NCI-H82 treated with DMSO at 0.1 percent for 48 hours (cell line): Measurements from ENCODE around the gene MCC.

Source experiments
- DNase-seq: peaks from one replicate; lab custom pipeline; 2025; ENCODE audit not compliant: unreplicated experiment; lab: John Stamatoyannopoulos, UW

The MCC gene

DNA sequence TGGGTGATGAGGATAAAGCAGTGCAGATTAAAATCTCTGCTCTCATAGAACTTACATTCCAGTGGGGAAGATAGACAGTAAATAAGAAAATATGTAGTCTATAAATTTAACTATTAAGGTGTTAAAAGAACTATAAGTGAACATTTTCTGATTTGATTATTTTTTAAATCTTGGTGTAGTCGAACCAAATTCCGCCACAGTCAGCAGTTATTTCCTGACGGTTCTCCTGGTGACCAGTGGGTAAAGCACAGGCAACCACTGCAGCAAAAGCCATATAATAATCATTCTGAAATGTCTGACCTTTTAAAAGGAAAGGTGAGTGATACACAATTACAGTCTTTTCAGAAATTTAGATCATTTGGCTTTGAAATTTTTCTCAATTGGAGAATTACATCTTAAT, 484.5 kb downstream of the MCC start:
- no peak for DNase-seq

DNA sequence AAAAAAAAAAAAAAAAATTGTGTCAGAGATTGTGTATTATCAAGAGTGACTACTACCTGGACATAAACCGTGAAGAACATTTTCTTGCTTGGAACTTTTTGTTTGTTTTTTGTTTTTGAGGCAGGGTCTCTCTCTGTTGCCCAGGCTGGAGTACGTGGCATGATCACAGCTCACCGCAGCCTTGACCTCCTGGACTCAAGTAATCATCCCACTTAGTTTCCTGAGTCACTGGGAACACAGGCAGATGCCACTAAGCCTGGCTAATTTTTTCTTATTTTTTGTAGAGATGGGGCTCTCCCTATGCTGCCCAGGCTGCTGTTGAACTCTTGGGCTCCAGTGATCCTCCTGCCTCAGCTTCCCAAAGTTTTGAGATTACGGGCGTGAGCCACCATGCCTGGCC, 485.8 kb downstream of the MCC start:
- DNase-seq = no peak

DNA sequence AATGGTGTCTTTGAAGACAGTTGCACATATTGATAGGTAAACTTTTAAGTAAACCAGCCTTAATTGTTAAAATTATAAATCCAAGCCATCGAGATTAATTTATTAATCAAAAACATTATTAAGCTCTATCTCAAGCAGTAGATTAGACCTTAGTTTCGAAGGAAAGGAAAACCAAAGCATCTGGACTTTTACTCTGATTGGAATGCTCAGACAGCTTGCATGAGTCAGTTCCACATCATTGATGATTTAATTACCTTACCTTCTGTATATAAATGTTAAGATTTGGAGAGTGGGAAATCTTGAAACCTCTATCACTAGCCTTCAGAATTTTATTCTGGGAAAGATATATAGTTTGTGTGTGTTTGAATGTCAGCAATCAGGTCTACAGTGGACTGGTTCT, 487.8 kb downstream of the MCC start:
- no peak for DNase-seq

DNA sequence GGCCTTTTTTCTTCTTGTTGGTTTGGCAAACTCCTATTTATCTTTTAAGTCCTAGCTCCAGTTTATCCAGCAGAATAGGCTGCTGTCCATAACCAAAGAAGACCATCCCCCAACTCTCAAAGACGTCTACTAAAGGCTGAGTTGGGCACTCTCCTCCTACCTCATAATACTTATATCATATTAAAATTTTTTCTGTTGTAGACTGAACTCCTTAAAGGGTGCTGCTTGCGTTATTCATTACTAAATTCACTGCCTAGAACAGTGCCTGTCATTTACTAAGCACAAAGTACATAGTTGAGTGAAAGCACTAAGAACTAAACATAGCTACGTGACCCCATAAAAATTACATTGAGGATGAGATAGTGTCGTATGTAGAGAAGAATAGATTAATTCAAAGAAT, 490.0 kb downstream of the MCC start:
- DNase-seq = no peak

DNA sequence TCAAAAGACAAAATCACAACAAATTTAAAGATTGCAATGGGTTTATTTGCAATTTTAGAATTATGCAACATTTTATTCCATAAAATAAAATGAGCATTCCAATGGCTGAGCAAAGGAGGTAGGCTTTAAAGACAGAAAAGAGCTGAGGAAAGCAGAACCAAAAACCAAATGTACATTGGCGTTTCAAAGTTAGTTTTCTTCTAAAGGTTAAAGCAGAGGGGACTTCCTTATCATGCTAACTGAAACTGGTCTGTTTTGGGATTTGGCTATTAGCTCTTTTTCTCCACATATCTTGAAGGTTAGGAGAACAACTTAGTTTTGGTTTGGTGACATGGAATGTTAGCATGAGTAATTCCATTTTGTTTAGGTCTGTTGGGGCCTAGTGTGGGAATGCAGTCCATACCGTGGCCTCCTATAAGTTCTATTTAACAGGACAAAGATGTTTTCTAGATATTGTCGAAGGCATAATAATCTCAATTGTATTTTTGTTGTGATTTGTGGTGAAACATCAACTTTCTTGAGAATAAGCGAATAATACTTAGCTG, 491.4 kb downstream of the MCC start:
- no peak for DNase-seq

DNA sequence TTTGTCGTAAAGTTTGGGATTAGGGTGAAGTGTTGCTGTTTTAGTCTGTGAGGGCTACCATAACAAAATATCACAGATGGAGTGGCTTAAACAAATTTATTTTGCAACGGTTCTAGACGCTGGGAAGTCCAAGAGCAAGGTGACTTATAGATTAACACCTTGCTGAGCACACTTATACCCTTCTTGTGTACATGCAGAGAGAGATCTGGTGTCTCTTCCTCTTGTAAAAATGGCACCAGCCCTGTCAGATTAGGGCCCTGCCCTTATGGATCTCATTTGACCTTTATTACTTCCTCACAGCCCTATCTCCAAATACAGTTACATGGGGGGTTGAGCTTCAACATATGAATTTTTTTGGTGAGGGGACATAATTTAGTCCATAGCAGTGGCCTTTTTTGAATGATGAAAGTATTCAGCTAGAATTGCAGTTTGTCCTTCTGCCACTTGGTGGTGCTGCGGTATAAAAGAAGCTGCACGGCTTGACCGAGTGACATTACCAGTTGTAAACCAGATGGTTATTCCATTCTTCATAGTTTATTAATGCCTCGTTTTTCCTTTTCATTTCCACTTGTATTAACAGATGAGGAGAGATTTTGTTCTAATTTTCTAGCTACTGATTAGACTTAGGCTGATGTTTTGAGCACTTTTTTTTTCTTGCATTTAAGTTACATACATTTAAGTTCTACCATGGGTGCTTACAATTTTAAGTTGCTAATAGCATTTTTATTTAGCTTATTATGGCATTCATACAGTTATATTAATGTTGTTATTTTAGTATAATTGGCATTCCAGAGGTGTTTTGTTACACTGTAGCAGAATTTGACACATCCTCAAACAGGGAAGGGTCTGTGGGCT, 492.3 kb downstream of the MCC start:
- DNase-seq = no peak

DNA sequence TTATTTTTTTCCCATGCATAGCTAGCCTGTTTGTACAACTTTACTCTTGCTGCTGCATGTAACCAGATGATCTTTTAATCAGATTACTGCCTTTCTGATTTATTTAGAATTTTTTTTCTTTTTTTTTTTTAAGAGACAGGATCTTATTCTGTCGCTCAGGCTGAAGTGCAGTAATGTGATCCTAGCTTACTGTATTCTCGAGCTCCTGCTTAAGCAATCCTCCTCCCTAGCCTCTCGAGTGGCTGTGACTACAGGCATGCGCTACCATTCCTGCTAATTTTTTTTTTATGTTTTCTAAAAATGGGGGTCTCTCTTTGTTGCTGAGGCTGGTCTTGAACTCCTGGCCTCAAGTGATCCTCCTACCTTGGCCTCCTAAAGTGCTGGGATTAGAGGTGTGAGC, 502.0 kb downstream of the MCC start:
- peak; percentile 32 for DNase-seq

DNA sequence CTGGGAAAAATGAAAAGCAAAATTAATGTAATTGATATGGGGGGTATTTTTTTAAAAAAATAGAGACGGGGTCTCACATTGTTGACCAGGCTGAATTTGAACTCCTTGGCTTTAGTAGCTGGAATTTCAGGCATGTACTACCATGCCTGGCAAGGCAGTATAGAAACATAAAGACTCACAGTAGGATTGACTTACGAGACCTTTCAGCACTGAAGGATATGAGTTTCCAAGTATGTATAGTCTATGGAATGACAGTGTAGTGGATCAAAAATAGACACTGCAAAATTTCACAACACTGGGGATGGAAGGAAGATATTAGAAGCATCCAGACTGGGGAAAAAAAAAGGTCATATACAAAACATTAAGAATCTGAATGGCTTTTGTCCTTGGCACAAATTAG, 504.9 kb downstream of the MCC start:
- DNase-seq = no peak

DNA sequence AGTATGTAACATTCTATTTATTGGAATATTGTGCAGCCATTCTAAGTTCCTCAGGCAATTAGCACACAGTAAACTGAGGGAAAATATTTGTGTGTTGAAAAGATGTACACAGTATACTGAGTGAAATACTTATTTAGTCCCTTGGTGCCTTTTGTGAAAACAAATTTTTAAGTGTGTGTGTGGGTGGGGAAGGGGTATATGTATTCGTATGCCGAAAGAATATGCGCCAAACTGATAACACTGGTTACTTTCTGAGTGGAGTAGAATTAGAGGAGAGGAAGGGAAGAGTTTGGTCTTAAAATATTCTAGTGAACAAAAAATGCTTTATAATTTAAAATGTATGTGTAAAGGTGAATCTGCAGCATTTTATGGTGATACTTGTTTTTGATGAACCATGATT, 508.5 kb downstream of the MCC start:
- DNase-seq = no peak

DNA sequence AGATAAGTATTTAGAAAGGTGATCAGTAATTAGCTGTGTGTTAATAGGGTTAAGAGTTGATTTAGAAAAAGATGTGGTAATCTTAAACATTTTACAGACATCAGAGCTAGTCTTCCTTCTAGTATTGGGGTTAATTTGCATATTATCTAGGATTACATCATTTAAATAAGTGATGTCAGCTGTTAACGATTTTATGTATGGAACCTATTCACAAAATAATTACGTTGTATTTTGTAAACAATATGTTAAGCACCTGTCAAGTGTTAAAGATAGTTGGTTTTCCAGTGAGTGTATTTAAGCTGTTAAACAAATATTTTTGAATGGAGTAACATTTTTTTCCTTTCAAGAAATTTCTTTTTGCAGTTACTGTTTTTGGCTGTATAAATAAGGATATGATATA, 509.4 kb downstream of the MCC start:
- DNase-seq = no peak

DNA sequence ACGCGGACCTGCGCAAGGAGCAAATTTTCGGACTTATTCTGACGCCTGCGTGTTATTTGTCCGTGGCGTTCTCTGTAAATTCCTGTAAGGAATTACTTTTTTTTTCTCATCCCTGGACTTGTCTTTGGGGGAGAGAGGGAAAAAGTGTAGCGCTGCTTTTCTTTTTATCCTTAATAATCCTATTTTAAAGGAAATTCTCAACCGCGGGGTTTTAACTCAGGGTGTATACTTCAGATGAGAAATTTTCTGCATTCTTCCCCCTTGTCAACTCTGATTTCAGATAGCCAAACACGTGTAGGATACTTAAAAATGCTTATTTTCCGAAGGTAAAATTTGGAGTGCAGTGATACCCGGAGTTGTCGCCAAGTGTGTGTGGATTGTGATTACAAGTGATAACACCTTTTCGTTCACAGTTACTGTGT, 510.8 kb downstream of the MCC start:
- no peak for DNase-seq

DNA sequence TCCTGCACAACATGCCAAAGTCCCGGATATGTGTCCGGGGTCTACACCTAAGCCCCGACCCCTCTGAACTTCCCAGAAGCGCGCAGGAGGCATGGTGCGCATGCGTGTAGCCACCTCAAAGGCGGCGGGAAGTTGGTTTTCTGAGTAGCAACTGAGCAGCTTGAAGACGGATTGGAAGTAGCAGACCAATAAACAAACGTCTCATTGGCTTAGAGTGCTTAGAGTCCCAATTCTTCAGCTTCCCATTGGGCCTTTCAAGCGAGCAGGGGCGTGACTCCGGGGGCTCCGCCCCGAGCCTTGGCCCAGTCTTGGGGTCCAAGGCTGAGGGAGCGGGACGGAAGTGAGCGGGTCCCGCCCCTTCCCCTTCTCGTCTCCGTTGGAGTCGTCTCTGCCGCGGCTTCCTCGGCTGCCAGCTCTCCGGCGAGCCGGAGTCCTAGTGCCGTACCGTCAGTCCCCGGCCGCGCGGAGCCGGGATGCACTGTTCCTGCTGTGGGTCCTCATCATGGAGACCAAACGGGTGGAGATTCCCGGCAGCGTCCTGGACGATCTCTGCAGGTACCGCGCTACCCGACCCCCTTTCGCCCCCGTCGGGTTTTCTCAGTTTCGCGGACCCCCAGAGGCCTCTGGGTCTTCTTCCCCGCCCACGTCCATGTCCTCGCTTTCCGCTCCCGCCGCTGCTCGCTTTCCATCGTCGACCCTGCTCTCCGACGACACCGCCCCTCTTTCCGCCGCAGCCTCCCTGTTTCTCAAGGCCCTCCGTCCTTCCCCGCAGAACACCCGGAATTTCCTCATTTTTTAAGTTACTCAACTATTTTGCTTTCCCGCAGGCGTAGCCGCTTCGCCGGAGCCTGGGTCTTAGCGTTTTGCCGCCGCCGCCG, 511.6 kb downstream of the MCC start, which contains the start of gene DCP2:
Gene DCP2, plus strand, starts transcription at position 367 of the 878 bp plus-strand sequence. Its CDS starts 136 bp downstream, at position 503.
- DNase-seq = peak; percentile 98

DNA sequence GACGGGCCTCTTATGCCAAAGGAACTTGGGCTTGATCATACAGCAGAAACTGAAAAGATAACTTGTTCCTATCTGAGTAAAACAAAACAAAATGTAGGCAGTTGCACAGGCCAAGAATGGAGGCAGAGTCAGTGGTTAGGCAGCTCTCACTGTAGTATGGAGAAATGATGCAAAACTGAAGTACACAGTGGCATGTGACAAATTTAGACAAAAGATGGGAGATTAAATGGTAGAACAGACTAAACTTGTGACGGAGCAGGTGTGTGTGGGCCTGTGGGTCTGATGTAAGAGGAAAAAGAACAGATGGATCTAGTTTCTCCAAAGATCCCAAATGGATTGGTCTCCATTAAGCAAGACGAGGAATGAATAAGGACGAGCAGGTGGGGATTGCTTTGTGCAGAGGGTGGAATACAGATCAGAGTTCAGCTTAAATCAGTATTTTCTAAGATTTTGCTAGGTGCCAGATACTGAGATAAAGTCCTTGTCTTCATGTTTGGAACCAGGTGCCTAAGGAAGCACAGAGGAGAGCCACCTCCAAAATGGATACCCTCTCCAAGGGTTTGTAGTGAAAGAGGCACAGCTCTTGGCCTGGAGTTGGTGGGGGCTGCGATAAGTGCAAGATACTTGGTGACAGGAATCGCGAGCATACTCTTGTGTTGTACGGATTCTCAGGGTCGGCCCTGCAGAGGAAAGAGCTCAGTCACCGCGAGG, 512.4 kb downstream of the MCC start:
- no peak for DNase-seq

DNA sequence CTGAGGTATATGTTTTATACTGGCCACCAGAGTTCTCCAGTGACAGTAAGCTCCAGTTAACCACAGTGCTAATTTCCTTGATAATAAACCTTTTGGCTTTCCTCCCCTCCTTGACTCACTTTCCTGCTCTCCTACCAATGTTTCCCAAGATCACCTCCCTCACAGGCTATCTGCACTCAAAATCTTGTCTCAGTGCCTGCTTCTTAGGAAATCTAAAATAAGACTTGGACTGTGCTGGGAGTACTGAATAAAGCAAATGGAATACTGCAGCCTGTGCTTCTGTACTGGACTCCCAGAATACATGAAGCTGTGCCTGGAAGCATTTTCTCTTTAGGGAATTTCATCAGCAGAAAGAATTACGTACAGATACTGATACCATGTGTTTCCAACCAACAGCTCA, 513.4 kb downstream of the MCC start:
- DNase-seq = no peak

DNA sequence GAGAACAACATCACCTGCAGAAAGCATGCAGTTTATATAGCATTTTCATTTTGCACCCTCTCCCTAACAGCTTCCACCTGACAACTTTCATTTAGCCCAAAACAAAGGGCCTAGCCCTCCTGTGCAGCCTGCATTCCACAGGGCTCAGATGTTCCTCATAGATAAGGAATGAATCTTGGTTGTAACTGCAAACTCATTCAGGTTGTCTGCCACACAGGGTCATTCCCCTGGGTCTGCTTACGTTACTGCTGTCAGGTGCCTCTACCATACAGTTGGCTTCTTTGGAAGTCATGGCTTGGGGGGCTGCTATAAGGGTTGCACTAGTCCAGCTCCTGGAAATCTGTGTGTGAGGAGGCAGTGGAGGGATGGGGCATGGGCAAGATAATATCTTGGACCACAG, 514.3 kb downstream of the MCC start:
- DNase-seq = no peak

DNA sequence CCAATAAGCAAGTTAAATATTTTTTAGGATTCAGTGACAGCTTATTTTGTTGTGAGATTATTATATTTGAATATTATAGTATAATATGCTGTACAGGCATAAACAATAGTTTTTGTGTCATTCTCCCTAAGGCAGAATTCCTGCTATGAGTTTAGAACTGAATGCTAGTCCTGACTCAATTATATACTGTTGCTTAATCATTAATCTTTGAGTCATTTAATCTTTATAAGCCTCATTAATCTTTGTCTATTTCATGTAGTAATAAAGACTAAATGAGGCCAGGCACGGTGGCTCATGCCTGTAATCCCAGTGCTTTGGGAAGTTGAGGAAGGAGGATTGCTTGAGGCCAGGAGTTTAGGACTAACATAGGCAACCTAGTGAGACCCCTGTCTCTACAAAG, 515.2 kb downstream of the MCC start:
- no peak for DNase-seq
